K562 (cell line): ENCODE results near the gene ABCA13.

ENCODE experiments used
- CTCF ChIP-seq, 3 experiments: IDR thresholded peaks in 2 of 3; conservative IDR thresholded peaks in 1 of 3; 2 replicates each; pipeline ENCODE4 v1.5.1; 2011 to 2012; ENCODE audit warnings: low read length in 3 of 3, mild to moderate bottlenecking in 3 of 3, control low read depth in 2 of 3, improper control_type of control experiment in 1 of 3, inconsistent platforms in 1 of 3, low read depth in 1 of 3, mixed read lengths in 1 of 3, moderate library complexity in 1 of 3; ENCODE audit not compliant: insufficient read depth in 2 of 3
- KLF16 ChIP-seq: IDR thresholded peaks from 2 replicates; pipeline ENCODE4 v1.6.1; 2016; ENCODE audit warnings: antibody characterized with exemption
- TEAD1 ChIP-seq, 2 experiments: fragments of 450-650 bp in 1 of 2; sonication (generic) in 1 of 2; formaldehyde crosslinking; IDR thresholded peaks; 2 replicates each; pipeline versions ENCODE4 v1.4.0 to v1.8.0; 2020 to 2022; ENCODE audit warnings: mild to moderate bottlenecking in 2 of 2, missing genetic modification reagents in 1 of 2
- ZNF384 ChIP-seq: IDR thresholded peaks from 2 replicates; pipeline ENCODE4 v1.6.1; 2012; ENCODE audit warnings: low read depth, low read length, improper control_type of control experiment
- TF ChIP-seq, protein P1 (sequence below): fragments of 200-800 bp; sonication (Bioruptor generic); IDR thresholded peaks from 2 replicates; pipeline ENCODE4 v1.6.1; 2017; ENCODE audit warnings: missing genetic modification characterization, missing compliant biosample characterization

GRCh38 chr7:48225101-48225500 is 53.8 kb downstream of the ABCA13 start:
- no peak for TF ChIP-seq KLF16
- TF ChIP-seq CTCF (IDR thresholded peaks at IDR 0.05 in 2 of 3, conservative IDR thresholded peaks at IDR 0.05 in 1 of 3; ENCODE audit: insufficient read depth in 2 of 3, low read depth in 1 of 3, low read length in 3 of 3): no peak
- TF ChIP-seq, protein P1, sequence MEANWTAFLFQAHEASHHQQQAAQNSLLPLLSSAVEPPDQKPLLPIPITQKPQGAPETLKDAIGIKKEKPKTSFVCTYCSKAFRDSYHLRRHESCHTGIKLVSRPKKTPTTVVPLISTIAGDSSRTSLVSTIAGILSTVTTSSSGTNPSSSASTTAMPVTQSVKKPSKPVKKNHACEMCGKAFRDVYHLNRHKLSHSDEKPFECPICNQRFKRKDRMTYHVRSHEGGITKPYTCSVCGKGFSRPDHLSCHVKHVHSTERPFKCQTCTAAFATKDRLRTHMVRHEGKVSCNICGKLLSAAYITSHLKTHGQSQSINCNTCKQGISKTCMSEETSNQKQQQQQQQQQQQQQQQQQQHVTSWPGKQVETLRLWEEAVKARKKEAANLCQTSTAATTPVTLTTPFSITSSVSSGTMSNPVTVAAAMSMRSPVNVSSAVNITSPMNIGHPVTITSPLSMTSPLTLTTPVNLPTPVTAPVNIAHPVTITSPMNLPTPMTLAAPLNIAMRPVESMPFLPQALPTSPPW (CRISPR knock-in tag): no peak
- TF ChIP-seq TEAD1 (CRISPR knock-in tag; IDR thresholded peaks at IDR 0.05): no peak
- TF ChIP-seq ZNF384: no peak
